Left lung (tissue), 10 donors: ENCODE data around the gene MUC4. TPM values are rescaled to one million over a fixed set of nuclear protein-coding genes. Genes with fewer than 3 reads are reported as not detected.

ENCODE experiments used
- ATAC-seq: fragments of 200-7000 bp; cut with Tn5 transposase; one replicate; pipeline ENCODE4 v1.9.1; 2020; ENCODE audit warnings: moderate library complexity
- DNase-seq, 4 donors: peaks; one replicate each; pipeline ENCODE4 v3.0.0-alpha.2; 2013 to 2020
- H3K27ac ChIP-seq, 2 donors: fragments of 200-600 bp; sonication (generic) in 1 of 2; one replicate each; pipeline versions ENCODE4 v1.5.0 to v1.8.0; 2020 to 2021
- H3K27me3 ChIP-seq, 2 donors: fragments of 200-600 bp; sonication (generic) in 1 of 2; one replicate each; pipeline versions ENCODE4 v1.5.0 to v1.8.0; 2020 to 2021
- H3K36me3 ChIP-seq, 2 donors: fragments of 200-600 bp; sonication (generic) in 1 of 2; one replicate each; pipeline versions ENCODE4 v1.5.0 to v1.8.0; 2020 to 2021
- H3K4me1 ChIP-seq, 2 donors: fragments of 200-600 bp; one replicate each; pipeline ENCODE4 v1.8.0; 2021
- H3K4me3 ChIP-seq, 2 donors: fragments of 200-600 bp; sonication (generic) in 1 of 2; one replicate each; pipeline versions ENCODE4 v1.5.0 to v1.8.0; 2020 to 2021; ENCODE audit warnings: mild to moderate bottlenecking in 1 of 2
- H3K9me3 ChIP-seq, 2 donors: fragments of 200-600 bp; sonication (generic) in 1 of 2; one replicate each; pipeline versions ENCODE4 v1.5.0 to v1.8.0; 2020 to 2021
- intact Hi-C, 2 donors: fragments of 100-400 bp; cut with DNase I; formaldehyde crosslinking; loops; one replicate each; pipeline versions ENCODE4 v1.11.2 to v1.14.2; 2022
- polyA plus RNA-seq, 6 donors: library from polyadenylated mRNA; unstranded; fragments of 120-200 nt; gene quantifications; one replicate each; pipeline ENCODE4 v1.2.1, GENCODE V29; 2013; ENCODE audit not compliant: insufficient read length in 6 of 6
- total RNA-seq, 2 donors: library from RNA; stranded (reverse); fragmentation: NEBNext Ultra II Directional; extraction: Animal tissue kit (Norgen Biotek cat#: 25700); gene quantifications; one replicate each; pipeline ENCODE4 v1.2.1, GENCODE V29; 2021
- TF ChIP-seq, protein P1 (sequence below), 2 donors: fragments of 200-600 bp; sonication (generic) in 1 of 2; IDR thresholded peaks; one replicate each; pipeline versions ENCODE4 v1.5.0 to v1.8.0; 2021; ENCODE audit warnings: antibody characterized with exemption in 2 of 2
- donor health status: DM: no; HTN: yes; CAD: no.
- donor health status: DM: no; HTN: no; CAD: no.

MUC4 gene
- total and polyA plus RNA-seq, 8 donors = 0.35 to 12.8 (median 1.5) TPM

DNA sequence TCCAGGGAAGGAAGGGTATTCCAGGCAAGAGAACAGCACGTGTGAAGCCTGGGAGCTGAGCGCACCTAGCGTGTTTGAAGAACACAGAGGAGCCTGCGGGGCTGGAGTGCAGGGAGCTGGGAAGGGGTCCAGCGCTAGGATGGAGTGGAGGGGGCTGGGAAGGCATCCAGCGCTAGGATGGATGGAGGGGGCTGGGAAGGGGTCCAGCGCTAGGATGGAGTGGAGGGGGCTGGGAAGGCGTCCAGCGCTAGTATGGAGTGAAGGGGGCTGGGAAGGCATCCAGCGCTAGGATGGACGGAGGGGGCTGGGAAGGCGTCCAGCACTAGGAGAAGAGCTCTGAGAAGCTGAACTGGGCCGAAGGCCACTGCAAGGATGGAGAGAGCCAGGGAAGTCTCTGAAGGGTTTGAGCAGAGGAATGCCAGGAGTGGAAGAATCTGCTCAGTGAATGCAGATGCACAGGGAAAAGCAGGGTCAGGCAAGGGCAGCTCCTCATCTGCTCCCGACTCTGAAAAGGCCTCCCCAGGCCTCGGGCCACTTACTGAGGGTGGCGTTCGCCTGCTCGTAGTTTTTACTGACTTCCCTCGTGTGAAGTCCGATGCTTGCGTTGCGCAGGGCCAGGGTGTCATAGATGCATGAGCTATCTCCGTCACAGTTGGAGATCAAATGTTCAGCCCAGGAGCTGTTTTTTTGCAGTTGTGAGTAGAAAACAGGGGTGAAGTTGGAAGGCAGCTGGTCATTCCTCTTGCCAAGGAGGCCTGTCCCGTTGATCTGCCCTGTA is 51.2 kb downstream of the MUC4 start:
- Histone ChIP-seq H3K27ac (no peak overlapping the region), H3K4me1 (peaks cover 0 to 7% of the 10 kb centered on the region in 2 donors), H3K27me3 (peaks cover 6 to 93% of the 10 kb centered on the region in 2 donors), H3K36me3 (no peaks in the 10 kb centered on the region), H3K9me3 (no peaks in the 10 kb centered on the region), H3K4me3 (no peak overlapping the region)
- peak; percentile 46 to 90 (median 68) for DNase-seq
- intact Hi-C loops = no loop called here
- TF ChIP-seq, protein P1, sequence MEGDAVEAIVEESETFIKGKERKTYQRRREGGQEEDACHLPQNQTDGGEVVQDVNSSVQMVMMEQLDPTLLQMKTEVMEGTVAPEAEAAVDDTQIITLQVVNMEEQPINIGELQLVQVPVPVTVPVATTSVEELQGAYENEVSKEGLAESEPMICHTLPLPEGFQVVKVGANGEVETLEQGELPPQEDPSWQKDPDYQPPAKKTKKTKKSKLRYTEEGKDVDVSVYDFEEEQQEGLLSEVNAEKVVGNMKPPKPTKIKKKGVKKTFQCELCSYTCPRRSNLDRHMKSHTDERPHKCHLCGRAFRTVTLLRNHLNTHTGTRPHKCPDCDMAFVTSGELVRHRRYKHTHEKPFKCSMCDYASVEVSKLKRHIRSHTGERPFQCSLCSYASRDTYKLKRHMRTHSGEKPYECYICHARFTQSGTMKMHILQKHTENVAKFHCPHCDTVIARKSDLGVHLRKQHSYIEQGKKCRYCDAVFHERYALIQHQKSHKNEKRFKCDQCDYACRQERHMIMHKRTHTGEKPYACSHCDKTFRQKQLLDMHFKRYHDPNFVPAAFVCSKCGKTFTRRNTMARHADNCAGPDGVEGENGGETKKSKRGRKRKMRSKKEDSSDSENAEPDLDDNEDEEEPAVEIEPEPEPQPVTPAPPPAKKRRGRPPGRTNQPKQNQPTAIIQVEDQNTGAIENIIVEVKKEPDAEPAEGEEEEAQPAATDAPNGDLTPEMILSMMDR (IDR thresholded peaks at IDR 0.05) = no peak
- peak; percentile 95 for ATAC-seq

DNA sequence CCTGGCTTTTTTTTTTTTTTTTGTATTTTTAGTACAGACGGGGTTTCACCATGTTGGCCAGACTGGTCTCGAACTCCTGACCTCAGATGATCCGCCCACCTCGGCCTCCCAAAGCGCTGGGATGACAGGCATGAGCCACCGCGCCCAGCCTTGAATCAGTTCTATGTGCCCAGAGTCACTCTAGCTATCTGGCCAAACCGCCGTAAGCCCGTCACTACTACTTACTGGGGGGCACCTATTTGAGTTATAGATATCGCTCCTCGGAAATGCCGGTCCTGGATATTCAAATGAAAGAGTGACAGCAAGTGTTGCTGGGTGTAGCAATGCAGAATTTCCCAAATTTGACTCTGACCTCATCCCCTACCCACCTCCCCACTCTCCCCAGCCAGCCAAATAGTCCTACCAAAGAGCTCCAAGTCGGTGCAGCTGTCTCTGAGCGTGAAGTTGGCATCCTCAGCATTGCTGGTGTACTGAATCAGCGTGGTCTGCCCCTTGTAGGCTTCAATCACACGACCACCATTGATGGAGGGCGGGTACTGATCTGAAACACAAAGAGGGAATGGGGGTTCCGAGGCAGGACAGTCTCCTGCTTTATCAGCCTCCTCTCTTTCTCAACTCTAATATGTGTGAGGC is 52.9 kb downstream of the MUC4 start:
- no peak overlapping the region for H3K27ac ChIP-seq
- peaks cover 0 to 7% of the 10 kb centered on the region in 2 donors for H3K4me1 ChIP-seq
- H3K27me3 ChIP-seq = peaks cover 6 to 80% of the 10 kb centered on the region in 2 donors
- no peaks in the 10 kb centered on the region for H3K9me3 ChIP-seq
- ATAC-seq = no peak
- DNase-seq = peak in 1 of 4 donors; percentile 33
- intact Hi-C loops = no loop called here
- H3K36me3 ChIP-seq = no peaks in the 10 kb centered on the region
- no peak overlapping the region for H3K4me3 ChIP-seq
- TF ChIP-seq, protein P1 (IDR thresholded peaks at IDR 0.05) = no peak

DNA sequence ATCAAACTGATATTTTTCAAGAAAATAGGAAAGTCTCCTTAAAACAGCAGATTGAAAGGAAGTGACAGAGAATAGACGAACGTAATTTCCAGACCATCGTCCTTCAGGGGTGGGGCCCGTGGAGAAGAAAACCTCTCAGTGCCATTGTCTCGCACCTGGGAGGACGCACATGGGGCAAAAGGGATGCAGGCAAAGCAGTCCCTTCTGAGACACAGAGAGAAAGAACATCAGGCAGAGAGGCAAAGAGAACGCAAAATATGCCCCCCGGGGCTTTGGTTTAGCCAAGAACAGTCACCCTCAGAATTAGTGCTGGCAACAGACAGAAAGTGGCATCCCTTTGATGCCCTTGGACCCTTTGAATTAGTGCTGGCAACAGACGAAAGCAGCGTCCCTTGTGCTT is 53.9 kb downstream of the MUC4 start:
- peaks cover 0 to 7% of the 10 kb centered on the region in 2 donors for H3K4me1 ChIP-seq
- no peak overlapping the region for H3K27ac ChIP-seq
- DNase-seq (peak in 1 of 4 donors; percentile 13), ATAC-seq (no peak)
- TF ChIP-seq, protein P1 (IDR thresholded peaks at IDR 0.05) = no peak
- intact Hi-C loops = no loop called here
- no peaks in the 10 kb centered on the region for H3K36me3 ChIP-seq
- H3K9me3 ChIP-seq = no peaks in the 10 kb centered on the region
- H3K27me3 ChIP-seq = peaks cover 6 to 70% of the 10 kb centered on the region in 2 donors
- no peak overlapping the region for H3K4me3 ChIP-seq

DNA sequence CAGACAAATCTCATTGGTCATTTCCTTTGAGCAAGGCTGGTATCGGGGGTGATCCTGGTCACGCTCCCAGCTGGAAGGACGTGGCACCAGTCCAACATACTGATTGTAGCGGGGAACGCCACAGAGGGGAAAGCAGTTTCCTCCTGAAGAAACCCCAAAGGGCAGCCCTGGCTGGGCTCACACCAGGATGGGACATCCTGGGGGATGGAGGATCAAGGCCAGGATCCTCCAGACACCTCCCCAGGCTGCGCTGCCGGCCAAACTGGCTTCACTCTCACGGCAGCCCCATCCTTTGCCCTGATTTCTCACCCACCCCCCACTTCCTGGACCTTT is 54.3 kb downstream of the MUC4 start:
- DNase-seq (peak in 2 of 4 donors; percentile 54 to 73), ATAC-seq (no peak)
- no peaks in the 10 kb centered on the region for H3K36me3 ChIP-seq
- H3K27ac ChIP-seq = no peak overlapping the region
- TF ChIP-seq, protein P1 (IDR thresholded peaks at IDR 0.05) = no peak
- intact Hi-C loops = no loop called here
- no peak overlapping the region for H3K4me3 ChIP-seq
- H3K4me1 ChIP-seq = peaks cover 0 to 7% of the 10 kb centered on the region in 2 donors
- peaks cover 6 to 66% of the 10 kb centered on the region in 2 donors for H3K27me3 ChIP-seq
- H3K9me3 ChIP-seq = no peaks in the 10 kb centered on the region
